Suprapubic skin (tissue), 4 donors: ENCODE measurements around the gene FBN1.

Experiments
- CTCF ChIP-seq, 2 donors: fragments of 200-600 bp in 1 of 2; fragments of 450-650 bp in 1 of 2; sonication (generic) in 1 of 2; IDR thresholded peaks; one replicate each; pipeline ENCODE4 v1.5.1; 2016 to 2019; ENCODE audit warnings: antibody characterized with exemption in 2 of 2, mild to moderate bottlenecking in 1 of 2, moderate library complexity in 1 of 2
- EP300 ChIP-seq: sonication (generic); formaldehyde crosslinking; IDR thresholded peaks from one replicate; pipeline ENCODE4 v1.6.1; 2017; ENCODE audit warnings: antibody characterized with exemption
- POLR2A ChIP-seq, 2 donors: fragments of 450-650 bp; IDR thresholded peaks; one replicate each; pipeline ENCODE4 v1.6.1; 2017; ENCODE audit warnings: antibody characterized with exemption in 2 of 2, mild to moderate bottlenecking in 2 of 2, moderate library complexity in 2 of 2
- POLR2AphosphoS5 ChIP-seq, 3 donors: sonication (generic); formaldehyde crosslinking; IDR thresholded peaks; one replicate each; pipeline ENCODE4 v1.6.1; 2017; ENCODE audit warnings: antibody characterized with exemption in 3 of 3

- no peak for TF ChIP-seq POLR2A (IDR thresholded peaks at IDR 0.05)
- no peak for TF ChIP-seq POLR2AphosphoS5 (IDR thresholded peaks at IDR 0.05)
- no peak for TF ChIP-seq CTCF (IDR thresholded peaks at IDR 0.05)
- no peak for TF ChIP-seq EP300
Measured at GRCh38 chr15:48602358-48603122, 43.0 kb downstream of the FBN1 start.
